LNCAP (cell line): ENCODE measurements around the gene OMP.

Experiments used
- CTCF ChIP-seq: fragments of 450-650 bp; IDR thresholded peaks from 2 replicates; pipeline ENCODE4 v1.5.1; 2017; ENCODE audit warnings: mild to moderate bottlenecking

Gene OMP

GRCh38 chr11:77102246-77103210 lies at the start of gene OMP:
TSS of gene OMP (plus strand) at chr11:77102840. CDS start at chr11:77102840, 0 bp downstream.
- TF ChIP-seq CTCF = no peak

DNA sequence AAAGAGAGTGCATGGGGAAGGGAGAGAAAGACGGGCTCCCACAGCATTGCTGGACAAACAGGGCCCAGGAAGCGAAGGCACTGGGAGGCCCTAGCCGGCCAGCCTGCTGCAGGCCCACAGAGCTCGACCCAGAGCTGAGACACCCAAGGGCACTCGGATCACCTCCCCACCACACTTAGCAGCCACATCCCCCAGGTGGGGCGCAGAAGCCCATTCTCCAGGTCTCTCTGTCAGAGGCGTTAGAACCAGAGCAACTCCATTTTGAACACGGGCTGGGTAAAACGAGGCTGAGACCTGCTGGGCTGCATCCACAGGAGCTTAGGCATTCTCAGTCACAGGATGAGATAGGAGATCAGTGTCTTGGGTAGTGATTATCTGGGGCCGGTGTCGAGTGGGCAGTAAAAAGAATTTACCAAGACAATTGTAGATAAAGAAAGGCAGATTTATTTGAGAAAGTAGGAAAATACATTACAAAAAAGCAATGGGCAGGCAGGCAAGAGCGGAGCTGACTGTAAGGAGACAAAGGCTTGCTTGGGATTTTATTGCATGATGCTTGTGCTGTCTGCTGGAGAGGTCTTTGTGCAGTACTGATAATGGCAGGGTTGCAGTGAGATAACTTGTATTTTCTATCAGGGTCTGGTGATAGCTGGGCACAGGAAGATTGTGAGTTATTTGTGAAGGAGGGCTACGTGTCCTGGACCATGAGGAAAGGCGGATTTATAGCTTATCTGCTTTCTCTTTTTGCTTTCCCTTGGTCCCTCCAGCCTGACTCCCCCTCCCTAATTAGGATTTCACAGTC lies 49.2 kb upstream of the OMP start:
- no peak for TF ChIP-seq CTCF

DNA sequence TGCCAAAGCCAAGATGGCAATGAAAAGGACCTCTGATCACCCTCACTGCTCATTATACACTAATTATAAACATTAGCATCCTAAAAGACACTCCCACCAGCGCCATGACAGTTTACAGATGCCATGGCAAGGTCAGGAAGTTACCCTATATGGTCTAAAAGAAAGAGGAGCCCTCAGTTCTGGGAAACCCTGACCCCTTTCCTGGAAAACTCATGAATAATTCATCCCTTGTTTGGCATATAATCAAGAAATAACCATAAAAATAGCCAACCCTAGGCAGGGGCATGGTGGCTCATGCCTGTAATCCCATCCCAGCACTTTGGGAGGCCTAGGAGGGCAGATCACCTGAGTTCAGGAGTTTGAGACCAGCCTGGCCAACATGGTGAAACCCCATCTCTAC lies 48.6 kb upstream of the OMP start:
- TF ChIP-seq CTCF = no peak

DNA sequence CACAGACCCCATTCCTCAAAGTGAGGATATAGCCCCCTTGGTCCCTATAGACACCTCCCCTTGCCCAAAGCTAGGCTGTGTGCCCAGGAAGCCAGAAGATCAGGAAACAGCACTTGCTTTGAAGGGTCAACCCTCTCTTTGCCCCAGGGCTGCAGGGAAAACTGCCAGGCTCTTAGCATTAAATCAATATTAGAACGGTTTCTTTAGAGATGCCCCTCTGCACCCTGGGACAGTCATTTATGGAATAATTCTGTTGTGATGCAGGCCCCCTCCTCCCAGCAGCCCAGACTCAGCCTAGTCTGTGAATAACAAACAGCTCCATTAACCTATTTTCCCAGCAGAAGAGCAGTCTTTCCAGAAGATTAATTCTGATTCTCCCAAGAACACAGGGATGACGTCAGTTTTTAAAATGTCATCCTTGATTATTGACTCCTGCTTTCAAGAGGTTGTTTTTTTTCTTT lies 47.5 kb upstream of the OMP start:
- no peak for TF ChIP-seq CTCF

DNA sequence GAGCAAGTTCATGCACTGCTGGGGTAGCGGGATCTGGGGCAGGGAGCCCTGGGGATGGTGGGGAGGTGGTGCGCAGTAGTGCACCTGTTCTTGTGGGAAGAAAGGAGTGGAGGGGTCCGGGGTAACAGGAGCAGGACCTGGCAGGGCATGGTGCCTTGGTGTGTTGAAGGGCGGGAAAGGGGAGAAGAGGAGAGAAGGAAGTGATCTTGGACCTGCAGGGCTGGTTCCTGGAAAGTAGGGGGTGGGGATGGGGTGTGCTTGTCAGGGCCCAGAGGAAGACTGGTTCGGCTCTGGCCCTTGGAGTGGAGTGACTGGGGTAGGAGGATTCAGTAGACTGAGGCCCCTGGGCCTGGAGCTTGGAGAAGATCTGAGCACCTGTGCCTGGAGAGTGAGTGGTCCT lies 46.7 kb upstream of the OMP start:
- no peak for TF ChIP-seq CTCF

DNA sequence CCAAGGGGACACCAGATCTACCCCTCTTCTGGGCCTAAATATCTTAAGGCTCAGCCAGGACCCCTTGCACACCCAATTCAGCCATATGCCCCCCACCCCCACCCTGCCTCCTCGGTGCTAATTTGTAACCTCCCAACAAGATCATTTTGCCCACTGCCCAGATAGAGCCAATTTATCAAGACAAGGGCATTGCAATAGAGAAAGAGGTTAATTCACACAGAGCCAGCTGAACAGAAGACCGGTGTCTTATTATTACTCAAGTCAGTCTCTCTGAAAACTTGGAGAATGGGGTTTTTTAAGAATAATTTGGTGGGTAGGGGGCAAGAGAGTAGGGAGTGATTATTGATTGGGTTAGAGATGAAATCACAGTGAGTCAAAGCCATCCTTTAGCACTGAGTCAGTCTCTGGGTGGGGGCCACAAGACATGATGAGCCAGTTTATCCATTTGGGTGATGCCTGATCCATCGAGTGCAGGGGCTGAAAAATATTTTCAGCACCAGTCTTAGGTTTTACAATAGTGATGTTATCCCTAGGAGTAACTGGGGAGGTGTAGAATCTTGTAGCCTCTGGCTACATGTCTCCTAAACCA lies 45.7 kb upstream of the OMP start:
- TF ChIP-seq CTCF = no peak

- TF ChIP-seq CTCF = no peak
Observed at GRCh38 chr11:77057938-77058474, 44.6 kb upstream of the OMP start.
